ENCODE results near the gene ZNF710.

ZNF710 gene

DNA sequence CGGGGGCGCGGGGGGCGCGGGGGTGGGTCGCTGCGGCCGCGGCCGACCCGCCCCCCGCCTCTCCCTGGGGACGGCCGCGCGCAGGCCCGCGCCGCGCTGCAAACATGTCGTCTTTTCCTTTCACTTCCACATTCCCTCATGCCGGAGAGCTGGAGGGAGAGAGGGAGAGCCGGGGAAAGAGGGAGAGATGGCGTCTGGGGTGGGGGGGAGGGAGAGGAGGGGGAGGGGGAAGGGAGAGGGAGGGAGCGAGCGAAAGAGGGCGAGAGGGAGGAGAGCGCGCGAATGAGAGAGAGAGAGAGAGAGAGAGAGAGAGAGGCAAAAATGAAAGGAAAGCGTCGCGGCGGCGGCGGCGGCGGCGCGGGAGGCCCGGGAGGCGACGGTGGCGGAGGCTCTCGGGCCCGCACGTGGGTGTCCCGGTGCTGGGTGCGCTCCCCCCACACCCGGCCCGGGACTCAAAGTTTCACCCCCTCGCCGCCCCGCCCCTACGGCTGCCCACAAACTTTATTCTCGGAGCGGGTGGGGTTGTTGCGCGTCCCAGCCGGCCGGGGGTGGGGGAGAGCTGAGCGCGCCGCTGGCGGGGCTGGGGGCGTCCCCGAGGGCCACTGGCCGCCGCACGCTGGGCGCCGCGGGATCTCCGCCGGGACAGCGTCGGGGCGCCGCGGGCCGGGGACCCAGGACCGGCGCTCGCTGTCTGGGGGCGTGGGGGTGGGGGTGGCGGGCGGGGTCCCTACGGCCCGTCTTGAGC, 731 bp downstream of the ZNF710 start:
- Mint-ChIP-seq H3K4me1 (ENCODE audit: low read depth in 2 of 2) (peaks cover 34 to 43% of the 10 kb centered on the region in 2 donors), H3K27ac (peak overlapping the region; percentile 97 to 98), H3K4me3 (peak overlapping the region; percentile 87 to 99), H3K9me3 (no peaks in the 10 kb centered on the region), H3K36me3 (ENCODE audit: insufficient read depth) (peaks cover 30% of the 10 kb centered on the region), H3K27me3 (no peaks in the 10 kb centered on the region)
- ATAC-seq (replicated peaks), result peak; percentile 70
- DNase-seq, result peak; percentile 53 to 58 (median 54)

DNA sequence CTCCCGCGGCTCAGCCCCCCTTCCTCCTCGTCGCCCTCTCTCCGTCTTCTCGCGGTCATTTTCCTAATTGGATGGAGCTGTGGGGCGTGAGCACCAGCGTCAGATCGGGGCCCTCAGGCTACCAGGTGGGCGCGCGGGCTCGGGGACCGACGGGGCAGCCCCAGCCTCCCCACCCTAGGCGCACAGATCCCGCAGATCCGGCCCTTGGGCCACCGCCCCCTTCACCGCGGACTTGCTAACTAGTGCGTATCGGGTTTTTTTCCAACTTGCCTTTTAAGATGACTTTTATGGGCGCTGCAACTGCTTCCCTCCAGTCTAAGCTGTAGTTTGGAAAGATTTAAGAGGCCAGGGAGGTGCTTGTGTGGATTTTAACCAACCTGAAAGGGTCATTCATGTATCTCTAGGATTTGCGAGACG, 1.3 kb downstream of the ZNF710 start:
- ATAC-seq (replicated peaks), result peak; percentile 56
- Mint-ChIP-seq H3K4me3 (peak overlapping the region; percentile 87 to 99), H3K27me3 (no peaks in the 10 kb centered on the region), H3K4me1 (ENCODE audit: low read depth in 2 of 2) (peaks cover 37 to 48% of the 10 kb centered on the region in 2 donors), H3K27ac (peak overlapping the region; percentile 97 to 98), H3K36me3 (ENCODE audit: insufficient read depth) (peaks cover 30% of the 10 kb centered on the region), H3K9me3 (no peaks in the 10 kb centered on the region)
- DNase-seq, result peak in 1 of 3 experiments; percentile 32

DNA sequence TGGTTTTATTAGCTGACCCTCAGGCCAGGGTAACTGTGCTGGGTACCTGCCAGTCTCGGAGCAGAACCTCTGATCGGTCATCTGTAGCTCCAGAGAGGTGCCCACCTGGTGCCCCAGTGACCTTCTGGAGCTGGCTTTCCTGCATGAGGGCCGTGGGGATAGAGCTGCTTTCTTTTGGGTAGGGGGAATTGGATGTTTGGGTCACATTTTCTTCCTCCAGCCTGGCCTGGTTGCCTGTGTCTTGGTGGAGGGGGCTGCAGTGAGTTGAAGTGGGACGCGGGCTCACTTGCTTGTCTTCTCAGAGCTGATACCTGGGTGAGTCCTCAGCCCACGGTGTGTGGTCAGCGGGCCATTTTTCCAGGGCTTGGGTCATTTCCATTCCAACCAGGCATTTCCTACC, 2.6 kb downstream of the ZNF710 start:
- Mint-ChIP-seq H3K36me3 (ENCODE audit: insufficient read depth) (peaks cover 31% of the 10 kb centered on the region), H3K4me3 (peak overlapping the region; percentile 87 to 99), H3K4me1 (ENCODE audit: low read depth in 2 of 2) (peaks cover 44 to 60% of the 10 kb centered on the region in 2 donors), H3K27me3 (no peaks in the 10 kb centered on the region), H3K27ac (peak overlapping the region; percentile 91 to 97), H3K9me3 (no peaks in the 10 kb centered on the region)
- DNase-seq, result no peak
- ATAC-seq (replicated peaks), result no peak

GRCh38 chr15:90004252-90004651, 3.1 kb downstream of the ZNF710 start:
- ATAC-seq (replicated peaks) (no peak), DNase-seq (no peak)
- Mint-ChIP-seq H3K27ac (peak overlapping the region; percentile 91 to 97), H3K4me3 (peak overlapping the region in 1 of 2 donors; percentile 23), H3K27me3 (no peaks in the 10 kb centered on the region), H3K9me3 (no peaks in the 10 kb centered on the region), H3K4me1 (ENCODE audit: low read depth in 2 of 2) (peaks cover 42 to 62% of the 10 kb centered on the region in 2 donors), H3K36me3 (ENCODE audit: insufficient read depth) (peaks cover 31% of the 10 kb centered on the region)

DNA sequence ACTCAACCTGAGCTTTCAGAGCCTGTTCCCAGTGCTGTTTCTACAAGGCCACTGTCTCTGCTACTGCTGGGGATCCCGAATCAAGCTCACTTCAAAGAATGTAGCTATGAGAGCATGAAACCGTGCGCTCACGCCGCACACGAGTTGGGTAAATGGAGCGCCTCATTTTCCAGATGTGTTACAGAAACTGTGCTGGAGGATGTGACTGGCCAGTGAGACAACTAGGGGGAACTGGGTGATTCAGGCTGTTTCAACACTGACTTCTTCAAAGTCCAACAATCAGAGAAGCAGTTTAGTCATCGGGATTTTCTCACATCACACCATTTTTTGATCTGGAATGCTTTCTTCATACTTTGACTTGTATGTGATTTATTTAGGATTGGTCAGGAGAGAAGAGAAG, 3.5 kb downstream of the ZNF710 start:
- DNase-seq (no peak), ATAC-seq (replicated peaks) (no peak)
- no peaks in the 10 kb centered on the region for H3K9me3 Mint-ChIP-seq
- no peaks in the 10 kb centered on the region for H3K27me3 Mint-ChIP-seq
- H3K36me3 Mint-ChIP-seq (ENCODE audit: insufficient read depth), result peaks cover 31% of the 10 kb centered on the region
- H3K27ac Mint-ChIP-seq, result peak overlapping the region; percentile 91 to 97
- H3K4me3 Mint-ChIP-seq, result peak overlapping the region in 1 of 2 donors; percentile 15
- peaks cover 45 to 66% of the 10 kb centered on the region in 2 donors for H3K4me1 Mint-ChIP-seq (ENCODE audit: low read depth in 2 of 2)

GRCh38 chr15:90006217-90007075, 5.3 kb downstream of the ZNF710 start:
- H3K36me3 Mint-ChIP-seq (ENCODE audit: insufficient read depth), result peaks cover 17% of the 10 kb centered on the region
- no peaks in the 10 kb centered on the region for H3K9me3 Mint-ChIP-seq
- ATAC-seq (replicated peaks) (no peak), DNase-seq (no peak)
- H3K4me3 Mint-ChIP-seq, result no peak overlapping the region
- peak overlapping the region; percentile 79 to 91 for H3K27ac Mint-ChIP-seq
- H3K27me3 Mint-ChIP-seq, result no peaks in the 10 kb centered on the region
- H3K4me1 Mint-ChIP-seq (ENCODE audit: low read depth in 2 of 2), result peaks cover 50 to 64% of the 10 kb centered on the region in 2 donors

- Mint-ChIP-seq H3K27ac (peak overlapping the region; percentile 35 to 46), H3K27me3 (no peaks in the 10 kb centered on the region), H3K4me3 (no peak overlapping the region), H3K9me3 (no peaks in the 10 kb centered on the region), H3K36me3 (ENCODE audit: insufficient read depth) (peaks cover 12% of the 10 kb centered on the region), H3K4me1 (ENCODE audit: low read depth in 2 of 2) (peaks cover 52 to 64% of the 10 kb centered on the region in 2 donors)
- ATAC-seq (replicated peaks), result no peak
- no peak for DNase-seq
Measured at GRCh38 chr15:90007076-90007460, 5.9 kb downstream of the ZNF710 start.

- ATAC-seq (replicated peaks) (no peak), DNase-seq (no peak)
- Mint-ChIP-seq H3K27ac (no peak overlapping the region), H3K4me3 (no peak overlapping the region), H3K9me3 (no peaks in the 10 kb centered on the region), H3K4me1 (ENCODE audit: low read depth in 2 of 2) (peaks cover 56 to 69% of the 10 kb centered on the region in 2 donors), H3K27me3 (no peaks in the 10 kb centered on the region), H3K36me3 (ENCODE audit: insufficient read depth) (peaks cover 12% of the 10 kb centered on the region)
Measured at GRCh38 chr15:90008607-90009006, 7.5 kb downstream of the ZNF710 start.

- Mint-ChIP-seq H3K9me3 (no peaks in the 10 kb centered on the region), H3K36me3 (ENCODE audit: insufficient read depth) (peaks cover 13% of the 10 kb centered on the region), H3K4me1 (ENCODE audit: low read depth in 2 of 2) (peaks cover 57 to 68% of the 10 kb centered on the region in 2 donors), H3K27ac (peak overlapping the region; percentile 6 to 73), H3K4me3 (no peak overlapping the region), H3K27me3 (no peaks in the 10 kb centered on the region)
- ATAC-seq (replicated peaks) (no peak), DNase-seq (no peak)
Measured at GRCh38 chr15:90009301-90010022, 8.3 kb downstream of the ZNF710 start.

DNA sequence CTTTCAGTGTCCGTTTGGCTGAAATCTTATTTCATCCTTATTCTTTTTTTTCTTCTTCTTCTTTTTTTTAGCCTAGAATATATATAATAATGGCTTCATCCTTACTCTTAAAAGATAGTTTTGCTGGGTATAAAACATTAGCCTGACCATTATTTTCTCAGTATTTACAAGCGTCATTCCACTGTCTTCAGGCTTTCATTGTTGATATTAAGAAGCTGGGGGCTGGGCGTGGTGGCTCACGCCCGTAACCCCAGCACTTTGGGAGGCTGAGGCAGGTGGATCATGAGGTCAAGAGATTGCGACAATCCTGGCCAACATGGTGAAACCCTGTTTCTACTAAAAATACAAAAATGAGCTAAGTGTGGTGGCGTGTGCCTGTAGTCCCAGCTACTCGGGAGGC, 10.6 kb downstream of the ZNF710 start:
- DNase-seq, result no peak
- H3K36me3 Mint-ChIP-seq (ENCODE audit: insufficient read depth), result peaks cover 13% of the 10 kb centered on the region
- no peak for ATAC-seq (replicated peaks)
- no peaks in the 10 kb centered on the region for H3K9me3 Mint-ChIP-seq
- H3K27me3 Mint-ChIP-seq, result no peaks in the 10 kb centered on the region
- peaks cover 39 to 50% of the 10 kb centered on the region in 2 donors for H3K4me1 Mint-ChIP-seq (ENCODE audit: low read depth in 2 of 2)
- H3K27ac Mint-ChIP-seq, result peak overlapping the region in 1 of 2 donors; percentile 44
- no peak overlapping the region for H3K4me3 Mint-ChIP-seq

- H3K36me3 Mint-ChIP-seq (ENCODE audit: insufficient read depth), result peaks cover 14% of the 10 kb centered on the region
- DNase-seq (no peak), ATAC-seq (replicated peaks) (peak; percentile 95)
- peaks cover 34 to 41% of the 10 kb centered on the region in 2 donors for H3K4me1 Mint-ChIP-seq (ENCODE audit: low read depth in 2 of 2)
- H3K27me3 Mint-ChIP-seq, result no peaks in the 10 kb centered on the region
- H3K27ac Mint-ChIP-seq, result peak overlapping the region; percentile 82 to 83
- peak overlapping the region; percentile 40 to 72 for H3K4me3 Mint-ChIP-seq
- no peaks in the 10 kb centered on the region for H3K9me3 Mint-ChIP-seq
Measured at GRCh38 chr15:90013503-90013937, 12.4 kb downstream of the ZNF710 start.

- no peaks in the 10 kb centered on the region for H3K9me3 Mint-ChIP-seq
- peaks cover 12% of the 10 kb centered on the region for H3K36me3 Mint-ChIP-seq (ENCODE audit: insufficient read depth)
- no peak overlapping the region for H3K4me3 Mint-ChIP-seq
- ATAC-seq (replicated peaks) (no peak), DNase-seq (no peak)
- no peak overlapping the region for H3K27ac Mint-ChIP-seq
- no peaks in the 10 kb centered on the region for H3K27me3 Mint-ChIP-seq
- H3K4me1 Mint-ChIP-seq (ENCODE audit: low read depth in 2 of 2), result peaks cover 25 to 28% of the 10 kb centered on the region in 2 donors
Measured at GRCh38 chr15:90015294-90015693, 14.2 kb downstream of the ZNF710 start.

GRCh38 chr15:90015749-90016148, 14.6 kb downstream of the ZNF710 start:
- ATAC-seq (replicated peaks) (no peak), DNase-seq (no peak)
- H3K27ac Mint-ChIP-seq, result no peak overlapping the region

More at GRCh38 chr15:90015749-90016148, 14.6 kb downstream of the ZNF710 start:
- Mint-ChIP-seq H3K27me3 (no peaks in the 10 kb centered on the region), H3K4me1 (ENCODE audit: low read depth in 2 of 2) (peaks cover 27 to 28% of the 10 kb centered on the region in 2 donors), H3K36me3 (ENCODE audit: insufficient read depth) (peaks cover 12% of the 10 kb centered on the region), H3K4me3 (no peak overlapping the region), H3K9me3 (no peaks in the 10 kb centered on the region)
